Esophagus muscularis mucosa (tissue), 3 donors: ENCODE measurements around the gene VHLL.

Source experiments
- POLR2A ChIP-seq: fragments of 450-650 bp; IDR thresholded peaks from one replicate; pipeline ENCODE4 v1.6.1; 2017; ENCODE audit warnings: antibody characterized with exemption, moderate library complexity, mild to moderate bottlenecking, low read depth
- TF ChIP-seq, protein P1 (sequence below), 3 experiments: fragments of 200-600 bp in 2 of 3; fragments of 450-650 bp in 1 of 3; sonication (generic) in 2 of 3; IDR thresholded peaks; one replicate each; pipeline ENCODE4 v1.5.1; 2017 to 2019; ENCODE audit warnings: antibody characterized with exemption in 3 of 3, mild to moderate bottlenecking in 2 of 3, moderate library complexity in 1 of 3

DNA sequence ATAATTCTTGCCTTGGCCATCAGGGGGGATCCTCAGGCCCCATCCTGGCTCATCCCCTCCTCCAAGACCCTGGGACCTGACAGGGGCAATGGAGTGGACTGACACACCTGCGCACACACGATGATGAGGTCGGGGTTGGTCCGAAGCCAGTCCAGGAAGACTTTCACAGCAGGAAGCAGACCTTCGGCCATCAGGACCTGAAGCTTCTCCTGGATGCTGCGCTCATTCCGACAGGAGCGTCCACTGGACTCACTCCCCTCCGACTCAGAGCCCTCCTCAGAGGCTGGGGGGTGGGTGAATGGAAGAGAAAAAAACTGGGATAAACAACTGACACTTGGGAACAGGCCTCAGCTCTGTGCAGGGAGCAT is 35.8 kb downstream of the VHLL start:
- TF ChIP-seq POLR2A, result no peak
- TF ChIP-seq, protein P1, sequence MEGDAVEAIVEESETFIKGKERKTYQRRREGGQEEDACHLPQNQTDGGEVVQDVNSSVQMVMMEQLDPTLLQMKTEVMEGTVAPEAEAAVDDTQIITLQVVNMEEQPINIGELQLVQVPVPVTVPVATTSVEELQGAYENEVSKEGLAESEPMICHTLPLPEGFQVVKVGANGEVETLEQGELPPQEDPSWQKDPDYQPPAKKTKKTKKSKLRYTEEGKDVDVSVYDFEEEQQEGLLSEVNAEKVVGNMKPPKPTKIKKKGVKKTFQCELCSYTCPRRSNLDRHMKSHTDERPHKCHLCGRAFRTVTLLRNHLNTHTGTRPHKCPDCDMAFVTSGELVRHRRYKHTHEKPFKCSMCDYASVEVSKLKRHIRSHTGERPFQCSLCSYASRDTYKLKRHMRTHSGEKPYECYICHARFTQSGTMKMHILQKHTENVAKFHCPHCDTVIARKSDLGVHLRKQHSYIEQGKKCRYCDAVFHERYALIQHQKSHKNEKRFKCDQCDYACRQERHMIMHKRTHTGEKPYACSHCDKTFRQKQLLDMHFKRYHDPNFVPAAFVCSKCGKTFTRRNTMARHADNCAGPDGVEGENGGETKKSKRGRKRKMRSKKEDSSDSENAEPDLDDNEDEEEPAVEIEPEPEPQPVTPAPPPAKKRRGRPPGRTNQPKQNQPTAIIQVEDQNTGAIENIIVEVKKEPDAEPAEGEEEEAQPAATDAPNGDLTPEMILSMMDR (IDR thresholded peaks at IDR 0.05), result no peak
